GM21786 (cell line): ENCODE data around the gene PCNT.
"Not testable (repeated sequence)": the region's sequence is repeated elsewhere in the genome, so short reads cannot be mapped to it uniquely, and the experiment has no call there.

Experiments used
- ATAC-seq: cut with Tn5 transposase; IDR thresholded peaks from one replicate; pipeline ENCODE4 v1.9.1; 2021; ENCODE audit not compliant: unreplicated experiment

Gene PCNT

DNA sequence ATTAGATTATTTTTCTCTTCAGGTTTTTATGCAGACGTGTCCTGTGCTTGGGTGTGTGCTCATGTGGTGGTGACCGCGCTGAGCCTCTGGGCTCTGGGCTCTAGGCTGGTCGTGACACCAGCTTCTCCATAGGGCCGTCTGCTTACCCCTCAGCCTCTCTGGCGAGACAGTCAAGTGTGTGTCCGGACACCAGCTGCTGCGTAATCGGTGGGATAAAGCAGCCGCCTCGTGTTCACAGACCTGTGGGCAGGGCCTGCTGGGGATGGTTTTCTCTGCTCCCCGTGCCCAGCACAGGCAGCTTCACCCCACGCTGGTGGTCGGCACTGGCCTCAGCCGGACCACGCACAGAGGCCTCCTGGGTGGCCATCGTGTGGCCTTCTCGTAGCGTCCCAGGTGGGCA is 101.1 kb downstream of the PCNT start:
- ATAC-seq: no peak

DNA sequence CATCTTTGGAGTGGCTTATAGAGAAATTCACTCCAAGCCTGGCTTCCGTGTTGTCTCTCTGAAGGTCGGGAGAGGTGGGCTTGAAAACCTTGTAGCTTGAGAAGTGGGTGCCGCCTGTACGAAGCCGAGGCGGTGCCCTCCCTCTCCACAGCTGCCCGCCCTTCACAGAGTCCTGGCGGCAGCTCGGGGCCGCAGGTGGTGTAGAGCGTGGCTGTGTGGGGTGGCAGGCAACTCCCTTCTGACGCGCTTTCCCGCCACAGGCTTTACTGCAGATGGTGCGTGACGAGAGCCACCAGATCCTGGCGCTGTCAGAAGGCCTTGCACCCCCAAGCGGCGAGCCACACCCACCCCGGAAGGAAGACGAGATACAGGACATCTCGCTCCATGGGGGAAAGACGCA is 101.6 kb downstream of the PCNT start:
- ATAC-seq: no peak

DNA sequence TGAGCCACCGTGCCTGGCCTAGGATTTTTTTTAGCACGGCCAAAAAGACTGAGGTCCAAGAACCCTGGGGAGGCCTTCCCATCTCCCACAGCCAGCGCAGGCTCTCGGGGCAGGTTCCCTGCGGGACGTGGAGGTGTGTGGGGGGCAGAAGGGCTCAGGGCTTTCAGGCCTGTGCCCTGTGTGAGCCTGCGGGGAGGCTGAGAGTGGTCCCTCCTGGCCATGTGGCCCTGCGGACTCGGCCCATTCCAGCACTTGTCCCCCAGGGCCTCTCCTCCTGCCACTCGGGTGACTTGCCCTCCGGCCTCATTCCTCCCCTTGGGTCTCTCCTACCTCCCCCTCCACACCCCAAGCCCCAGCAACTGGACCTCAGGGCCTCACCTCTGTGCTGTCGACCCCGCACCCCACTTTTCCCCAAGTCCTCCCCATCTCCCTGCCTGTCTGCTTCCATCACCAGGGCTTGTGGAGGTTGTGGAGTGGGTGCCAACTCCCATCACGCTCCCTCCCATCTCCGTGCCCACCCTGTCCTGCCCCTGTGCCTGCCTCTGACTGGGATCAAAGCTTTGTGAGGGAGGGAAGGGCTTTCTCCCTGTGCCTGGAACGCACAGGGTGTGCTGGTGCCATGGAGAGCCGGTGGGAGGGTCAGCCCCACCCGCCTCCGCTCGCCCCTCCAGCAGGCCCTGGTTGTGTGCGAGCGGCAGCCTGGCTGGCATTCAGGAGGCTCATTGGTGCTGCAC is 102.5 kb downstream of the PCNT start:
- ATAC-seq: no peak

DNA sequence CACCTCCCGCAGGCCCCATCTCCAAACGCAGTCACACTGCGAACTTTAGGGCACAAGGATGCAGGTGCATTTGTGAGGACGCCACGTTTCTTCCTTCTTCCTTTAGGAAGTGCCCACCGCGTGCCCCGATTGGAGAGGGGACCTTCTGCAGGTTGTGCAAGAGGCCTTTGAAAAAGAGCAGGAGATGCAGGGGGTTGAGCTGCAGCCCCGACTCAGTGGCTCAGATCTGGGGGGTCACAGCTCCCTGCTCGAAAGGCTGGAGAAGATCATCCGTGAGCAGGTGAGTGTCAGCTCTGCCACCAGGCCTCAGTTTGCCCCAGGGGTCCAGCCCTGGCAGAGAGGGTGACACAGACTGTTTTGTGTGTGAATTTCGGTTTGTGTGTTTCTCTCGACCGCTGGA is 103.6 kb downstream of the PCNT start:
- ATAC-seq: no peak

- ATAC-seq: no peak
These were observed 104.3 kb downstream of the PCNT start for GRCh38 chr21:46428286-46428685.

- ATAC-seq: no peak
These were observed 105.2 kb downstream of the PCNT start for GRCh38 chr21:46428987-46429710.

DNA sequence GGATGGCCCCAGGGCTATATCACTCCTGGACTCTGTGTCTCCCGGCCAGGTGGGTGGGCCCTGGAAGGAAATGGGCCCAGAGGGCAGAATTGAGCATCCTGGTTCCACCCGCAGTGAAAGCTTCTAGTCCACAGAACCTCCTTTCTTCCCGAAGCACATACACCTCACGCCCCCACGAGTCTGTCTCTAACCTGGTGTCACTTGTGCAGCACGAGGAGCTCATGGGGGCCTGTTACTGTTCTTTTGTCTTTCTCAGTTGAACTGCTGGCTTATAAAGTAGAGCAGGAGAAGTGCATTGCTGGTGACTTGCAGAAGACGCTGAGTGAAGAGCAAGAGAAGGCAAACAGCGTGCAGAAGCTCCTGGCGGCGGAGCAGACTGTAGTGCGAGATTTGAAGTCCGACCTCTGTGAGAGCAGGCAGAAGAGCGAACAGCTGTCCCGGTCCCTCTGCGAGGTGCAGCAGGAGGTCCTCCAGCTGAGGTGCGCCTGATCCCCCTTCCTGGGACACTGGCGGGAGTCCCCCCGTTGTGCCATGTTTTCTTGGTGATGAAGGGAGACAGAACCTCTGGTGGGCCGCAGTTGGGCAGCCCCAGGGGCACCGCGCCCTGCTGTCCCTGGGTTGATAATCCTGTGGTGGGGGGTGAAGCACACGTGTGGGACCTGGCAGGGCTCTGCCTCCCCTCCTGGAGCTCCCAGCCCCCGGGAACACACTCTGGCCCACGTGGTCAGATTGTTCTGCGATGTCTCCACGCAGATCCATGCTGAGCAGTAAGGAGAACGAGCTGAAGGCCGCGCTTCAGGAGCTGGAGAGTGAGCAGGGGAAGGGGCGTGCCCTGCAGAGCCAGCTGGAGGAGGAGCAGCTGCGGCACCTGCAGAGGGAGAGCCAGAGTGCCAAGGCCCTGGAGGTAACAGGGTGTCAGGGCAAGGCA is 106.1 kb downstream of the PCNT start:
- ATAC-seq: no peak

GRCh38 chr21:46431448-46431847 is 107.5 kb downstream of the PCNT start:
- ATAC-seq: no peak

- no peak for ATAC-seq
These were observed 108.0 kb downstream of the PCNT start for GRCh38 chr21:46431884-46432488.

DNA sequence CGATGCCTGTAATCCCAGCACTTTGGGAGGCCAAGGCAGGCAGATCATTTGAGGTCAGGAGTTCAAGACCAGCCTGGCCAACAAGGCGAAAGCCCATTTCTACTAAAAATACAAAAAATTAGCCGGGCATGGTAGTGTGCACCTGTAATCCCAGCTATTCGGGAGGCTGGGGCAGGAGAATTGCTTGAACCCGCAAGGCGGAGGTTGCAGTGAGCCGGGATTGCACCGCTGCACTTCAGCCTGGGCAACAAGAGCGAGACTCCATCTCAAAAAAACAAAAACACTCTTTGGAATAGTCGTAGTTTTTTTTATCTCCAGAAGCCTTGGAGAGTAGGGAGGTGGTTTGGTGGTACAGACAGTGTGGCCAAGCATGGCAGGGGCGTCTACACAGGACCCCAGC is 109.2 kb downstream of the PCNT start:
- not testable (repeated sequence) for ATAC-seq

GRCh38 chr21:46434322-46434958 is 110.5 kb downstream of the PCNT start:
- ATAC-seq: no peak

GRCh38 chr21:46435786-46436227 is 111.9 kb downstream of the PCNT start:
- no peak for ATAC-seq

DNA sequence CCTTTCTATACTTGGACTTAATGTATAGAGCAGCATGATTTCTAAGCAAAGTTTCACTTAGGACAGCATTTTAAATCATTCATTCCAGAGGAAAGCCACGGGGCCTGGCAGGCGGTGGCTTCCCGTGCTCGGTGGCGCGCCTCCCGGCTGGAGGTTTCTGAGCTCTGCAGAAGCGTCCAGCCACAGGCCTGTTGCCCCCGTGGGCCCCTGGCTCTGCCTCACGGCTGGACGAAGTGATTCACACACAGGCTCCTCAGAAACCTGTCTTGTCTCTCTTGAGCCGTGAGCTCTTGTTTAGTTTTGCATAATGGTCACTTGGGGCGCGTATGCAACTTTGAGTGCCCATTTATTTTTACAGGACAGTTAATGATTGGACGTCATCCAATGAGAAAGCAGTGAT is 112.7 kb downstream of the PCNT start:
- ATAC-seq: no peak

- ATAC-seq: no peak
These were observed 113.1 kb downstream of the PCNT start for GRCh38 chr21:46437096-46437498.

GRCh38 chr21:46437511-46437910 is 113.6 kb downstream of the PCNT start:
- no peak for ATAC-seq

DNA sequence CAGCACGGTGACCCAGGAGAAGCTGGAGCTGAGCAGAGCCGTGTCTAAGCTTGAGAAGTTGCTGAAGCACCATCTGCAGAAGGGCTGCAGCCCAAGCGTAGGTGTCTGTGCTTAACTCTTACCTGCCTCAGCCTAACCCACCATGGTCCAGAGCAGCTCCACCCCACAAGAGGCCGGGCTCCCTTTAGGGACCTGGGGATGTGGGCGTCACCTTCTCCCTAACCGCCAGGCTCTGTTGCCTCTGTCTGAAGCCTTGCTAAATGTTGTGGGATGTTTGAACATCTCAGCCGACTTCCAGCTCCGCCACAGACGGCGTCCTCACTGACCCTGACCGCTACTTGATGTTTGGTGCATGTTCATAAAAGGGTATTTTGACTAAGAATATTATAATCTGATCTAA is 114.3 kb downstream of the PCNT start:
- no peak for ATAC-seq

DNA sequence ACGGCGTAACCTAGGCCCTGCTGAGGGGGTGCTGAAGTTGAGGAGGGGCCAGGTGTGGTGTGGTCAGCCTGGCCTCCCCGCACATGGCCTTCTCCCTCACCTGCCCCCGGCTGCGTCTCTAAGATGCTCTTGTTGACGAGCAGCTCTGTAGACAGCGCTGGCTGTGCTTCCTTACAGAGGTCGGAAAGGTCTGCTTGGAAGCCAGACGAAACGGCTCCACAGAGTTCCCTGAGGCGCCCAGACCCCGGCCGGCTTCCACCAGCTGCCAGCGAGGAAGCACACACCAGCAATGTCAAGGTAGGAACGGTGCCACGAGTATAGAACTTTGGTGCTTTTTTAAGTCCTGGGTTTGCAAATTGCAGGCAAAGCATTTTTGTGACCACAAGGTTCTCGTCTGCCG is 116.0 kb downstream of the PCNT start:
- ATAC-seq: no peak

DNA sequence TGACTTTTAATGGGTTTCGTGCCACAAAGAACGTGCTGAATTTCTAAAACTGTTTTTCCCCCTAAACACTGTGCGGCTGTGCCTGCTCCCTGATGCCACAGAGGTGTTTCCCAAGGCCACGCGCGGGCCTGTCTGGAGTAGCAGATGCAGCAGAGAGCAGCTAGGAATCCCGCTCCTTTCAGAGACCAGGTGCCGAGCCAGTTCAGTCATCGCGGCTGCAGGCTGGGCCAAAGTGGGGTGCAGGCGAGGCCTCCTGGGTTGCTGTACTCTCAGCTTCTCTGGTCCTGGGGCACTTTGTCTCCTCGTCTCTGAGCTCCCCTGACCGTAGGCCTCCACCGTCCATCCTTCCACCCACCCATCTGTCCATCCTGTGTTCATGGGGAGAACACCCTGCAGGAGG is 117.4 kb downstream of the PCNT start:
- no peak for ATAC-seq

DNA sequence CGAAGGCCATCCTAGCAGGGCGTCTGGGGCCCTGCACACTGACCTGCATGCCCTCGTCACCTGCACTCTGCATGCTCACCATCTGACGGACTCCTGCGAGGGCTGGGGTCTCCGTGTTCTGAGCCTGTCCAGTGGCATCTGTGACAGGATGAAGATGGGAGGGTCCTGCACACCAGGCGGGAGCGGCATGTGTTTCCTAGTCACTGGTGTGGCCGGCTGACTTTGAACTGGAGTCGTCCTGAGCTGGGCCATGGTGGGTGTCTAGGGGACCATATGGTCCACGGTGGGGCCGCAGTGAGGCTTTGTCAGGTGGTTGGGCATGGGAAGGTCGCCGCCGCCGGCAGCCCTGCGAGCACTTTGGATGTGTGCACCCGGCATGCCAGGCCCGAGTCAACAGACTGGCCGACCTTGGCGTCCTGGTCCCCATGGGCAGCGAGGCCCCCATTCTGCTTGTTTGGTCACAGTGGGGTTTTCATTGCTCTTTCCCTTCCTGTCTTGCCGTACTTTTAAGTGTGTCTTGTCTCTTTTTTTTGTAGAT is 118.1 kb downstream of the PCNT start:
- no peak for ATAC-seq

DNA sequence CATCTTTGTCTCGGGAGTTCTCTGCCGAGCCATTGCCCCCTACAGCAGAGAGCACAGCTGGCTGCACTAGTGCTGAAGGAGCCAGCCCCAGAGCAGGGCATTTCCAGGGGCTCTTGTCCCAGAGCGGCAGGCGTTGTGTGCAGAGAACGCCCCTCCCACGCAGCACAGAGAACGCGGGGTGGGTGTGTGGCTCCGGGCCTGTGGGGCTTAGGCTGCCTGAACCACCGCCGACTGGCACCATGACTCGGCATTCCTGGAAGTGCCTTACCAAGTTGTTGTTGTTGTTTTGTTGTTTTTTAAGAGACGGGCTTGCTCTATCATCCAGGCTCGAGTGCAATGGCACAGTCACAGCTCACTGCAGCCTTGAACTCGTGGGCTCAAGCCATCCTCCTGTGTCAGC is 119.0 kb downstream of the PCNT start:
- no peak for ATAC-seq
